Right atrium auricular region (tissue), 2 donors: ENCODE data around the gene CNOT8. TPM values are rescaled to one million over a fixed set of nuclear protein-coding genes. Genes with fewer than 3 reads are reported as not detected.
A peak's percentile ranks its signal among the peaks of the same experiment; 100 is the strongest.

Experiments used
- DNase-seq: peaks from one replicate; pipeline ENCODE4 v3.0.0-alpha.2; 2019; ENCODE audit warnings: low spot score
- H3K27ac ChIP-seq, 2 donors: fragments of 200-600 bp; sonication (generic); 1 replicate in 1 of 2; 2 replicates in 1 of 2; pipeline ENCODE4 v1.5.1; 2016 to 2019
- H3K27me3 ChIP-seq, 2 donors: fragments of 200-600 bp; sonication (generic); one replicate each; pipeline versions ENCODE4 v1.5.1 to v1.6.0; 2017 to 2019
- H3K36me3 ChIP-seq: fragments of 200-600 bp; sonication (generic); one replicate; pipeline ENCODE4 v1.5.1; 2016
- H3K4me1 ChIP-seq, 2 donors: fragments of 200-600 bp; sonication (generic); one replicate each; pipeline versions ENCODE4 v1.5.1 to v1.6.0; 2017 to 2019
- H3K4me3 ChIP-seq, 2 donors: fragments of 200-600 bp; sonication (generic); 1 replicate in 1 of 2; 2 replicates in 1 of 2; pipeline ENCODE4 v1.5.1; 2017 to 2019; ENCODE audit warnings: mild to moderate bottlenecking in 1 of 2, moderate library complexity in 1 of 2
- H3K9me3 ChIP-seq, 2 donors: fragments of 200-600 bp; sonication (generic); one replicate each; pipeline ENCODE4 v1.5.1; 2019
- CTCF ChIP-seq, 2 donors: fragments of 200-600 bp; sonication (generic); IDR thresholded peaks; one replicate each; pipeline ENCODE4 v1.5.1; 2019; ENCODE audit warnings: antibody characterized with exemption in 2 of 2
- total RNA-seq, 2 donors: library from RNA; depleted of rRNA; stranded (reverse); fragments of >200 nt; gene quantifications; one replicate each; pipeline ENCODE4 v1.1.0, GENCODE V29; 2016

Gene CNOT8
- total RNA-seq, 2 donors from 2014 or later: 28.0 to 31.4 TPM

- peak overlapping the region; percentile 99 for H3K27ac ChIP-seq
Observed at GRCh38 chr5:154857530-154858296, 714 bp upstream of the CNOT8 start.

GRCh38 chr5:154858972-154859871 is 795 bp downstream of the CNOT8 start:
- H3K27me3 ChIP-seq: no peaks in the 10 kb centered on the region
- peak overlapping the region; percentile 99 for H3K27ac ChIP-seq
- peaks cover 0 to 41% of the 10 kb centered on the region in 2 donors for H3K4me1 ChIP-seq
- peak overlapping the region; percentile 81 to 93 for H3K4me3 ChIP-seq
- no peaks in the 10 kb centered on the region for H3K9me3 ChIP-seq
- H3K36me3 ChIP-seq: peaks cover 8% of the 10 kb centered on the region
- DNase-seq: no peak
- TF ChIP-seq CTCF (IDR thresholded peaks at IDR 0.05): no peak

More at GRCh38 chr5:154857530-154858296, 714 bp upstream of the CNOT8 start:
- no peaks in the 10 kb centered on the region for H3K36me3 ChIP-seq
- peak; percentile 96 for DNase-seq
- peaks cover 0 to 41% of the 10 kb centered on the region in 2 donors for H3K4me1 ChIP-seq
- peak overlapping the region; percentile 81 to 93 for H3K4me3 ChIP-seq
- no peaks in the 10 kb centered on the region for H3K27me3 ChIP-seq
- TF ChIP-seq CTCF (IDR thresholded peaks at IDR 0.05): no peak
- H3K9me3 ChIP-seq: no peaks in the 10 kb centered on the region

- no peaks in the 10 kb centered on the region for H3K27me3 ChIP-seq
- H3K36me3 ChIP-seq: peaks cover 16% of the 10 kb centered on the region
- TF ChIP-seq CTCF (IDR thresholded peaks at IDR 0.05): no peak
- DNase-seq: no peak
- H3K27ac ChIP-seq: peak overlapping the region; percentile 99
- no peaks in the 10 kb centered on the region for H3K9me3 ChIP-seq
- H3K4me1 ChIP-seq: peaks cover 0 to 41% of the 10 kb centered on the region in 2 donors
- peak overlapping the region; percentile 81 to 93 for H3K4me3 ChIP-seq
Observed at GRCh38 chr5:154860123-154860522, 1.7 kb downstream of the CNOT8 start.

- no peaks in the 10 kb centered on the region for H3K27me3 ChIP-seq
- peaks cover 0 to 41% of the 10 kb centered on the region in 2 donors for H3K4me1 ChIP-seq
- H3K4me3 ChIP-seq: no peak overlapping the region
- H3K36me3 ChIP-seq: peaks cover 23% of the 10 kb centered on the region
- peak overlapping the region; percentile 99 for H3K27ac ChIP-seq
- DNase-seq: no peak
- no peaks in the 10 kb centered on the region for H3K9me3 ChIP-seq
- no peak for TF ChIP-seq CTCF (IDR thresholded peaks at IDR 0.05)
Observed at GRCh38 chr5:154860765-154861164, 2.3 kb downstream of the CNOT8 start.

GRCh38 chr5:154861946-154862345 is 3.5 kb downstream of the CNOT8 start:
- no peak overlapping the region for H3K4me3 ChIP-seq
- DNase-seq: no peak
- peaks cover 25% of the 10 kb centered on the region for H3K36me3 ChIP-seq
- no peak overlapping the region for H3K27ac ChIP-seq
- no peaks in the 10 kb centered on the region for H3K27me3 ChIP-seq
- no peak for TF ChIP-seq CTCF (IDR thresholded peaks at IDR 0.05)
- peaks cover 0 to 36% of the 10 kb centered on the region in 2 donors for H3K4me1 ChIP-seq
- H3K9me3 ChIP-seq: no peaks in the 10 kb centered on the region
